ENCODE data around the gene RND2. TPM values are rescaled to one million over a fixed set of nuclear protein-coding genes. Genes with fewer than 3 reads are reported as not detected.
A peak's percentile ranks its signal among the peaks of the same experiment; 100 is the strongest.
"Not testable (repeated sequence)": the region's sequence is repeated elsewhere in the genome, so short reads cannot be mapped to it uniquely, and the experiment has no call there.

The RND2 gene, protein sequence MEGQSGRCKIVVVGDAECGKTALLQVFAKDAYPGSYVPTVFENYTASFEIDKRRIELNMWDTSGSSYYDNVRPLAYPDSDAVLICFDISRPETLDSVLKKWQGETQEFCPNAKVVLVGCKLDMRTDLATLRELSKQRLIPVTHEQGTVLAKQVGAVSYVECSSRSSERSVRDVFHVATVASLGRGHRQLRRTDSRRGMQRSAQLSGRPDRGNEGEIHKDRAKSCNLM
- total RNA-seq = not detected

DNA sequence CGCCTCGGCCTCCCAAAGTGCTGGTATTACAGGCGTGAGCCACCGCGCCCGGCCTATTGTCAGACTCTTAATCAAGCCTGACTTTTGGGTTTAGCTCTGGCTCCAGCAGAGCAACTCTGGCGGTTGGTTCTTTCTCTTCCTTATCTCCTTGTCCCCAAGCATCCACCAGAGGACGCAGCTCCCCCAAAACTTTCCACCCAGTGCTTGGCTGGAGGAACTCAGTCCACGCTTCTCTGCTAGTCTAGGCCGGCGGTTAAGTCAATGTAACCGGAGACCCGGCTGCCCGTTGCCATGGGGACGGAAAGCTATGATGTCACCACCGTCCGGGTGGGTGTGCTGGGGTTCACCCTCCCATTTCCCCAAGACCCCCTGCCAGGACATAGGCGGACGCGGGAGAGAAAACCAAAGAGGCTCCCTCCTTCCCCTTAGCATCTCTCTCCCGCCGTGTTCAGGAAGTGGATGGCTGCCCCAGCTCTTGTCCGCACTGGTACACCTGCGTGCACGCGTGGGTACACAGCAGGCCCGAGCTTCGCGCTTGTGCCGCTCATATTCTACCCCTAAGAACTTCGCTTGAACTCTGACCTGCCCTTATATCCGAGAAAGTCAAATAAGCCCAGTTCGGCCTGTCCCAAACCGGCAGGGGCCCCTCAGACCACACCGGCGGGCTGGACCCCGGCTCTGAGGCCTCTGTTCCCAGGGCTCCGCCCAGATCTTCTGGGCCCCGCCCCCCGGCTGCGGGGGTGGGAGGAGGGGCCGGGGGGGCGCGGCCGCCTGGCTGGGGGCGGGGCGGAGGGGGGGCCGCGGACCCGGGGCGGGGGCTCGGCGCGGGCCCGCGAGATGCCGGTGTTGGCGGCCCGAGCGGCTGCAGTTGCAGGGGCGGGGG is at the start of gene RND2:
Gene RND2 (plus strand): TSS at position 825 of the 883 bp plus-strand sequence. CDS start 117 bp downstream, outside the sequence.
- Mint-ChIP-seq H3K4me1 (ENCODE audit: low read depth) (peaks cover 25% of the 10 kb centered on the region), H3K27ac (peak within 1 kb of the TSS; percentile 53), H3K36me3 (ENCODE audit: low read depth) (no peaks in the 10 kb centered on the region), H3K9me3 (no peaks in the 10 kb centered on the region), H3K4me3 (peak within 1 kb of the TSS; percentile 75), H3K27me3 (no peaks in the 10 kb centered on the region)
- TF ChIP-seq, protein P1, sequence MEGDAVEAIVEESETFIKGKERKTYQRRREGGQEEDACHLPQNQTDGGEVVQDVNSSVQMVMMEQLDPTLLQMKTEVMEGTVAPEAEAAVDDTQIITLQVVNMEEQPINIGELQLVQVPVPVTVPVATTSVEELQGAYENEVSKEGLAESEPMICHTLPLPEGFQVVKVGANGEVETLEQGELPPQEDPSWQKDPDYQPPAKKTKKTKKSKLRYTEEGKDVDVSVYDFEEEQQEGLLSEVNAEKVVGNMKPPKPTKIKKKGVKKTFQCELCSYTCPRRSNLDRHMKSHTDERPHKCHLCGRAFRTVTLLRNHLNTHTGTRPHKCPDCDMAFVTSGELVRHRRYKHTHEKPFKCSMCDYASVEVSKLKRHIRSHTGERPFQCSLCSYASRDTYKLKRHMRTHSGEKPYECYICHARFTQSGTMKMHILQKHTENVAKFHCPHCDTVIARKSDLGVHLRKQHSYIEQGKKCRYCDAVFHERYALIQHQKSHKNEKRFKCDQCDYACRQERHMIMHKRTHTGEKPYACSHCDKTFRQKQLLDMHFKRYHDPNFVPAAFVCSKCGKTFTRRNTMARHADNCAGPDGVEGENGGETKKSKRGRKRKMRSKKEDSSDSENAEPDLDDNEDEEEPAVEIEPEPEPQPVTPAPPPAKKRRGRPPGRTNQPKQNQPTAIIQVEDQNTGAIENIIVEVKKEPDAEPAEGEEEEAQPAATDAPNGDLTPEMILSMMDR (IDR thresholded peaks at IDR 0.05) = no peak
- intact Hi-C loops (cut with micrococcal nuclease) = loop anchor here (10.0 kb wide), 1 partner anchor 290 kb away; no protein-coding TSS in a partner anchor
- CTCF ChIA-PET = interaction anchor here (0.7 to 1.7 kb wide), 18 partner anchors 10 to 314 kb away, joined by 3 to 8 read pairs (median 4); partner anchors contain the start of genes BRCA1 and RPL27
- POLR2A ChIA-PET = interaction anchor here (0.7 to 3.0 kb wide), 13 partner anchors 14 to 343 kb away, joined by 3 to 25 read pairs (median 4); partner anchors contain the start of genes IFI35, RPL27 and TMEM106A
- peak; percentile 69 for ATAC-seq
- DNase-seq = peak; percentile 92

GRCh38 chr17:42975265-42975664 is 49.8 kb upstream of the RND2 start:
- H3K27me3 Mint-ChIP-seq = no peaks in the 10 kb centered on the region
- H3K27ac Mint-ChIP-seq = no peak overlapping the region
- intact Hi-C loops (cut with micrococcal nuclease) = no loop called here
- H3K9me3 Mint-ChIP-seq = no peaks in the 10 kb centered on the region
- ChIA-PET POLR2A (interaction anchor here (2.5 kb wide), 1 partner anchor 23 kb away, joined by 6 read pairs; the partner anchor contains the start of gene RPL27), CTCF (interaction anchor here (0.7 kb wide), 1 partner anchor 21 kb away, joined by 3 read pairs; no protein-coding TSS in a partner anchor)
- no peaks in the 10 kb centered on the region for H3K36me3 Mint-ChIP-seq (ENCODE audit: low read depth)
- ATAC-seq = peak; percentile 2
- H3K4me3 Mint-ChIP-seq = no peak overlapping the region
- H3K4me1 Mint-ChIP-seq (ENCODE audit: low read depth) = peaks cover 12% of the 10 kb centered on the region
- DNase-seq = no peak
- TF ChIP-seq, protein P1 (IDR thresholded peaks at IDR 0.05) = no peak

DNA sequence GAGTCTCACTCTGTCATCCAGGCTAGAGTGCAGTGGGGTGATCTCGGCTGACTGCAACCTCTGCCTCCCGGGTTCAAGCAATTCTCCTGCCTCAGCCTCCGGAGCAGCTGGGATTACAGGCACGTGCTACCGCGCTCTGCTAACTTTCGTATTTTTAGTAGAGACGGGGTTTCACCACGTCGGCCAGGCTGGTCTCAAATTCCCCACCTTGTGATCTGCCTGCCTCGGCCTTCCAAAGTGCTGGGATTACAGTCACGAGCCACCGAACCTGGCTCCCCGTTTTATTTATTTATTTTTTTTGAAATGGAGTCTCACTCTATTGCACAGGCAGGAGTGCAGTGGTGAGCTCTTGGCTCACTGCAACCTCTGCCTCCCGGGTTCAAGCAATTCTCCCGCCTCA is 49.3 kb upstream of the RND2 start:
- CTCF ChIA-PET; ATAC-seq; H3K36me3 Mint-ChIP-seq (ENCODE audit: low read depth); H3K9me3 Mint-ChIP-seq; H3K4me3 Mint-ChIP-seq; H3K27ac Mint-ChIP-seq; intact Hi-C loops (cut with micrococcal nuclease); H3K27me3 Mint-ChIP-seq; DNase-seq: not testable (repeated sequence)
- H3K4me1 Mint-ChIP-seq (ENCODE audit: low read depth) = peaks cover 12% of the 10 kb centered on the region
- POLR2A ChIA-PET = interaction anchor here (2.5 kb wide), 1 partner anchor 22 kb away, joined by 6 read pairs; the partner anchor contains the start of gene RPL27

DNA sequence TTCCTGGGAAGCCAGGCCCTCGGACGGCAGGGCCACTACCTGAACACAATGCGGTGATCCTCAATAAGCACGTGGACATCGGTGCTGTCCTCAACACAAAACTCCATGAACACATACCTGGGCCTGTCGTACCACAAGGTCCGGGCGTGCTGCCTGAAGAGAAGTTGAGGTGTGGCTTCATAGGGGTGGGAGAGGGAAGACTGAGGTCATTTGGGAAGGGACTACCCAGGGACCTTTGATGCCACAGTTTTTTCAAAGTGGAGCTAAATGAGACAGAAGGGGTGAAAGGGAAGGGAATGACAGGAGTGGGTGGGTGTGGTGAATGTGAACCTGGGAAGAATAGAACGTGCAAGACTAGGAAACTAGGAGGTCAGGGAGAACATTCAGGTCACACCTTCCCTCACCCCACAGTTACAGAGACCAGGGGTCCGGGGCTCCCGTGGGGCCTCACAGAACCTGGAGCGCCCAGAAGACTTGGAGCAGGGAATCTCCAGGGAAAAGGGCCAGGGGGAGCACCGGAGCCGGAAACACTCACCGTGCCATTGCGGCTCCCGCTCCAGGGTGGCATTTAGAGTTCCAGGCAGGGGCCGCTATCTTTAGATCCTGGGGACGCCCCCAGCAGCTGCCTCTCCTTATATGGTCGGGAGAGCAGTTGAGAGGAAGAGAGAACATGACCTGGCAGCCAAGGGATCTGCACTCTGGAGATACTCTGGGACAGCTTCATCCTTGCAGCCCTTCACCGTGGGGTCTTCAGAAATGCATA is 45.3 kb upstream of the RND2 start, which contains the start of gene PTGES3L:
Gene PTGES3L (minus strand): TSS at position 570 of the 763 bp plus-strand sequence. CDS start 27 bp downstream, at position 543.
- POLR2A ChIA-PET = interaction anchor here (0.6 to 1.4 kb wide), 5 partner anchors 15 to 25 kb away, joined by 3 to 14 read pairs (median 4); partner anchors contain the start of genes AARSD1 and RPL27
- DNase-seq = peak; percentile 66
- peak within 1 kb of the TSS; percentile 96 for H3K4me3 Mint-ChIP-seq
- peak; percentile 62 for ATAC-seq
- TF ChIP-seq, protein P1 (IDR thresholded peaks at IDR 0.05) = no peak
- CTCF ChIA-PET = interaction anchor here (2.0 kb wide), 1 partner anchor 19 kb away, joined by 10 read pairs; the partner anchor contains the start of gene RPL27
- intact Hi-C loops (cut with micrococcal nuclease) = no loop called here
- no peaks in the 10 kb centered on the region for H3K9me3 Mint-ChIP-seq
- H3K27ac Mint-ChIP-seq = peak within 1 kb of the TSS; percentile 99
- peaks cover 19% of the 10 kb centered on the region for H3K36me3 Mint-ChIP-seq (ENCODE audit: low read depth)
- no peaks in the 10 kb centered on the region for H3K27me3 Mint-ChIP-seq
- peaks cover 30% of the 10 kb centered on the region for H3K4me1 Mint-ChIP-seq (ENCODE audit: low read depth)
